ENCODE results near the gene P3H3.

P3H3 gene

GRCh38 chr12:6827437-6827911 is 733 bp upstream of the P3H3 start:
- H3K36me3 ChIP-seq (replicated peaks), result peaks cover 21% of the 10 kb centered on the region
- peak; percentile 81 for DNase-seq
- peak overlapping the region; percentile 2 for H3K27ac ChIP-seq
- peak overlapping the region; percentile 39 for H3K4me3 ChIP-seq (ENCODE audit: low read depth, low read length)
- in situ Hi-C loops (cut with HindIII; ENCODE audit: low pct_ligation_motif_present, low sequenced_read_pairs), result no loop called here
- TF ChIP-seq, protein P1, sequence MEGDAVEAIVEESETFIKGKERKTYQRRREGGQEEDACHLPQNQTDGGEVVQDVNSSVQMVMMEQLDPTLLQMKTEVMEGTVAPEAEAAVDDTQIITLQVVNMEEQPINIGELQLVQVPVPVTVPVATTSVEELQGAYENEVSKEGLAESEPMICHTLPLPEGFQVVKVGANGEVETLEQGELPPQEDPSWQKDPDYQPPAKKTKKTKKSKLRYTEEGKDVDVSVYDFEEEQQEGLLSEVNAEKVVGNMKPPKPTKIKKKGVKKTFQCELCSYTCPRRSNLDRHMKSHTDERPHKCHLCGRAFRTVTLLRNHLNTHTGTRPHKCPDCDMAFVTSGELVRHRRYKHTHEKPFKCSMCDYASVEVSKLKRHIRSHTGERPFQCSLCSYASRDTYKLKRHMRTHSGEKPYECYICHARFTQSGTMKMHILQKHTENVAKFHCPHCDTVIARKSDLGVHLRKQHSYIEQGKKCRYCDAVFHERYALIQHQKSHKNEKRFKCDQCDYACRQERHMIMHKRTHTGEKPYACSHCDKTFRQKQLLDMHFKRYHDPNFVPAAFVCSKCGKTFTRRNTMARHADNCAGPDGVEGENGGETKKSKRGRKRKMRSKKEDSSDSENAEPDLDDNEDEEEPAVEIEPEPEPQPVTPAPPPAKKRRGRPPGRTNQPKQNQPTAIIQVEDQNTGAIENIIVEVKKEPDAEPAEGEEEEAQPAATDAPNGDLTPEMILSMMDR (IDR thresholded peaks at IDR 0.05; ENCODE audit: low read depth, low read length, missing control alignments), result no peak
- no peaks in the 10 kb centered on the region for H3K27me3 ChIP-seq (replicated peaks)

DNA sequence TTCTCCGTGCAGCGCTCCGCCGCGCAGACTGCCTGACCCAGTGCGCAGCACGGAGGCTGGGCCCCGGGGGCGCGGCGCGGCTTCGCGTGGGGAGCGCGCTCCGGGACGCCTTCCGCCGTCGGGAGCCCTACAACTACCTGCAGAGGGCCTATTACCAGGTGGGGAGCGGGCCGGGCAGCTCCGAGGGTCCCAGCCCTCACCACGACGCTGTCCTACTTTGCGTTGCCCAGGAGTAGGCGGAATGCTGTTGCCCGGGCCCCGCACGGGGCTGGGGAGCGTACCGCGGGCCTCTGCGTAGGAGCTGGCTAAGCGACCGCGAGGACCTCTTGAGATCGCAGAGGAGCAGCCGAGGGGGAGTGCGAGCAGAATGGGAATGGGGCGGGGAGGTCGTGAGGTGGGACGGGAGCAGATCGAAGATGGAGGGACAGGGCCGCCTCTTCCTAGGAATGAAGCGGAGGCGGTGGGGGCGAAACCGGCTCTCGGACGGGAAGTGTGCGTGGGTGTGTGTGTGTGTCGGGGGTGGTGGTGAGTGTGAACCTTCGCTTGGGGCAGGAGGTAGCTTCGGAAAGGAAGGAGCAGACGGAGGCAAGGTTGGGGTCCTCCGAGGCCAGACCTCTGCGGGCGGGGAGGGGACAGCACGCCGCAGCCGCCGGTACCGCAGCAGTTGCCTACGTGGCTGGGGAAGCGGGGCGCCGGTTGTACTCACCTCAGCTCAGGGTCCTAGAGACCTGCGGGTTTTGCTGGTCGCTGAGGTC is 751 bp downstream of the P3H3 start:
- peak; percentile 50 for DNase-seq
- TF ChIP-seq, protein P1 (IDR thresholded peaks at IDR 0.05; ENCODE audit: low read depth, low read length, missing control alignments), result no peak
- peaks cover 31% of the 10 kb centered on the region for H3K36me3 ChIP-seq (replicated peaks)
- in situ Hi-C loops (cut with HindIII; ENCODE audit: low pct_ligation_motif_present, low sequenced_read_pairs), result no loop called here
- H3K4me3 ChIP-seq (ENCODE audit: low read depth, low read length), result peak overlapping the region; percentile 91
- H3K27ac ChIP-seq, result peak overlapping the region; percentile 57
- H3K27me3 ChIP-seq (replicated peaks), result no peaks in the 10 kb centered on the region

- TF ChIP-seq, protein P1 (IDR thresholded peaks at IDR 0.05; ENCODE audit: low read depth, low read length, missing control alignments), result peak; percentile 50
Measured at GRCh38 chr12:6829536-6830220, 1.5 kb downstream of the P3H3 start.

GRCh38 chr12:6830286-6830890 is 2.2 kb downstream of the P3H3 start:
- TF ChIP-seq, protein P1 (IDR thresholded peaks at IDR 0.05; ENCODE audit: low read depth, low read length, missing control alignments), result no peak
- Histone ChIP-seq H3K27ac (no peak overlapping the region), H3K4me3 (ENCODE audit: low read depth, low read length) (peak overlapping the region; percentile 91), H3K36me3 (replicated peaks) (peaks cover 38% of the 10 kb centered on the region), H3K27me3 (replicated peaks) (no peaks in the 10 kb centered on the region)
- in situ Hi-C loops (cut with HindIII; ENCODE audit: low pct_ligation_motif_present, low sequenced_read_pairs), result no loop called here
- no peak for DNase-seq

More at GRCh38 chr12:6829536-6830220, 1.5 kb downstream of the P3H3 start:
- Histone ChIP-seq H3K4me3 (ENCODE audit: low read depth, low read length) (peak overlapping the region; percentile 91), H3K27ac (peak overlapping the region; percentile 57), H3K27me3 (replicated peaks) (no peaks in the 10 kb centered on the region), H3K36me3 (replicated peaks) (peaks cover 38% of the 10 kb centered on the region)
- in situ Hi-C loops (cut with HindIII; ENCODE audit: low pct_ligation_motif_present, low sequenced_read_pairs), result no loop called here
- peak; percentile 28 for DNase-seq

DNA sequence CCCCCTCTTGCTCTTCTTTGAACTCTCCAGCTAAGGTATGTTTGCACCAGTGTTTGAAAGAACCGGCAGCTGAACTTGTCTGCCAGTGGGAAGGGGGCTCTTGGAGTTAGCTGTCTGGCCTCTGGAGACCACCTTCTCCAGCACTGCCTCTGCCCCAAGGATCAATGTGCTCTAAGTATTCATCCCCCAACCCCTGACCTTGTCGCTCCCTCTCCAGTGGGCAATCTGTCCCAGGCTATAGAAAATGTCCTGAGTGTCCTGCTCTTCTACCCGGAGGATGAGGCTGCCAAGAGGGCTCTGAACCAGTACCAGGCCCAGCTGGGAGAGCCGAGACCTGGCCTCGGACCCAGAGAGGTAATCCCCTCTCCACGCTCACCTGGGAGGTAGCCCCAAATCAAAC is 2.8 kb downstream of the P3H3 start:
- in situ Hi-C loops (cut with HindIII; ENCODE audit: low pct_ligation_motif_present, low sequenced_read_pairs), result no loop called here
- Histone ChIP-seq H3K27me3 (replicated peaks) (no peaks in the 10 kb centered on the region), H3K27ac (no peak overlapping the region), H3K4me3 (ENCODE audit: low read depth, low read length) (no peak overlapping the region), H3K36me3 (replicated peaks) (peaks cover 41% of the 10 kb centered on the region)
- no peak for DNase-seq
- TF ChIP-seq, protein P1 (IDR thresholded peaks at IDR 0.05; ENCODE audit: low read depth, low read length, missing control alignments), result no peak

Data from brain microvascular endothelial cell (primary cell).